ENCODE measurements around the gene ZFR2.

GRCh38 chr19:3765121-3765520 lies 103.7 kb downstream of the ZFR2 start:
- TF ChIP-seq CTCF (conservative IDR thresholded peaks at IDR 0.05; ENCODE audit: low read depth, low read length): no peak
- no peak for TF ChIP-seq EZH2 (IDR thresholded peaks at IDR 0.05; ENCODE audit: low read length, unreplicated experiment)
- no peak for TF ChIP-seq EZH2phosphoT487 (IDR thresholded peaks at IDR 0.05; ENCODE audit: borderline replicate concordance, low read length)
